GM18526 (cell line): ENCODE data around the gene RUNX1.

Experiments
- POLR2A ChIP-seq: IDR thresholded peaks from 3 replicates; pipeline ENCODE4 v1.6.1; 2011; ENCODE audit not compliant: insufficient read length; ENCODE audit errors: extremely low read depth

RUNX1 gene

GRCh38 chr21:34933609-34934335, 115.3 kb downstream of the RUNX1 start:
- TF ChIP-seq POLR2A: no peak

- no peak for TF ChIP-seq POLR2A
Observed at GRCh38 chr21:34932233-34932632, 116.9 kb downstream of the RUNX1 start.

GRCh38 chr21:34930971-34931370, 118.1 kb downstream of the RUNX1 start:
- TF ChIP-seq POLR2A: no peak

GRCh38 chr21:34928637-34929036, 120.5 kb downstream of the RUNX1 start:
- TF ChIP-seq POLR2A: no peak

- no peak for TF ChIP-seq POLR2A
Observed at GRCh38 chr21:34927992-34928391, 121.1 kb downstream of the RUNX1 start.

- TF ChIP-seq POLR2A: no peak
Observed at GRCh38 chr21:34926803-34927467, 122.2 kb downstream of the RUNX1 start.

- no peak for TF ChIP-seq POLR2A
Observed at GRCh38 chr21:34925597-34925996, 123.5 kb downstream of the RUNX1 start.

GRCh38 chr21:34924771-34925419, 124.2 kb downstream of the RUNX1 start:
- TF ChIP-seq POLR2A: no peak

GRCh38 chr21:34924194-34924593, 124.9 kb downstream of the RUNX1 start:
- TF ChIP-seq POLR2A: no peak

GRCh38 chr21:34923626-34924025, 125.5 kb downstream of the RUNX1 start:
- TF ChIP-seq POLR2A: no peak

GRCh38 chr21:34923202-34923601, 125.9 kb downstream of the RUNX1 start:
- TF ChIP-seq POLR2A: no peak

- TF ChIP-seq POLR2A: no peak
Observed at GRCh38 chr21:34922479-34922878, 126.6 kb downstream of the RUNX1 start.

GRCh38 chr21:34921151-34921550, 128.0 kb downstream of the RUNX1 start:
- TF ChIP-seq POLR2A: no peak

- no peak for TF ChIP-seq POLR2A
Observed at GRCh38 chr21:34919406-34919805, 129.7 kb downstream of the RUNX1 start.

- no peak for TF ChIP-seq POLR2A
Observed at GRCh38 chr21:34916446-34916845, 132.7 kb downstream of the RUNX1 start.

- TF ChIP-seq POLR2A: no peak
Observed at GRCh38 chr21:34915364-34915841, 133.7 kb downstream of the RUNX1 start.

- TF ChIP-seq POLR2A: no peak
Observed at GRCh38 chr21:34914239-34914638, 134.9 kb downstream of the RUNX1 start.

GRCh38 chr21:34913811-34914210, 135.3 kb downstream of the RUNX1 start:
- TF ChIP-seq POLR2A: no peak
